Chondrocyte (in vitro differentiated cells): ENCODE measurements around the gene KCNK7. TPM values are rescaled to one million over a fixed set of nuclear protein-coding genes. Genes with fewer than 3 reads are reported as not detected.

Source experiments
- DNase-seq: peaks from one replicate; pipeline ENCODE4 v3.0.0; 2021; ENCODE audit warnings: mixed read lengths, low spot score
- H3K27ac Mint-ChIP-seq: one replicate; pipeline ENCODE4 v1.8.0; 2021; ENCODE audit warnings: mild to moderate bottlenecking, moderate library complexity, mixed read lengths; ENCODE audit not compliant: unreplicated experiment
- H3K27me3 Mint-ChIP-seq: 2 replicates; pipeline ENCODE4 v1.8.0; 2021; ENCODE audit warnings: low read depth, mixed read lengths
- H3K36me3 Mint-ChIP-seq: 2 replicates; pipeline ENCODE4 v1.8.0; 2021; ENCODE audit warnings: low read depth, mixed read lengths
- H3K4me1 Mint-ChIP-seq: 2 replicates; pipeline ENCODE4 v1.8.0; 2021; ENCODE audit warnings: low read depth, mild to moderate bottlenecking, mixed read lengths
- H3K4me3 Mint-ChIP-seq: one replicate; pipeline ENCODE4 v1.8.0; 2021; ENCODE audit warnings: mild to moderate bottlenecking, moderate library complexity, mixed read lengths; ENCODE audit not compliant: unreplicated experiment
- H3K9me3 Mint-ChIP-seq: 2 replicates; pipeline ENCODE4 v1.8.0; 2021; ENCODE audit warnings: low read depth, mixed read lengths
- CTCF ChIP-seq: fragments of 200-600 bp; sonication (generic); IDR thresholded peaks from 2 replicates; pipeline ENCODE4 v1.5.0; 2021; ENCODE audit warnings: antibody characterized with exemption, mild to moderate bottlenecking, moderate library complexity
- total RNA-seq: library from RNA; stranded (reverse); gene quantifications from 3 replicates; pipeline ENCODE4 v1.2.1, GENCODE V29; 2021

The KCNK7 gene
- total RNA-seq, 1 donor from 2014 or later = 0.22 TPM

- Mint-ChIP-seq H3K4me1 (no peaks in the 10 kb centered on the region), H3K4me3 (no peak overlapping the region), H3K27ac (no peak overlapping the region)
These were observed 34.6 kb upstream of the KCNK7 start for GRCh38 chr11:65630215-65630614.

GRCh38 chr11:65629579-65629978 is 34.0 kb upstream of the KCNK7 start:
- H3K27ac Mint-ChIP-seq = no peak overlapping the region
- no peaks in the 10 kb centered on the region for H3K4me1 Mint-ChIP-seq
- H3K9me3 Mint-ChIP-seq = no peaks in the 10 kb centered on the region
- peaks cover 13% of the 10 kb centered on the region for H3K36me3 Mint-ChIP-seq
- no peak overlapping the region for H3K4me3 Mint-ChIP-seq
- TF ChIP-seq CTCF = no peak
- no peaks in the 10 kb centered on the region for H3K27me3 Mint-ChIP-seq
- no peak for DNase-seq

More at GRCh38 chr11:65630215-65630614, 34.6 kb upstream of the KCNK7 start:
- Mint-ChIP-seq H3K36me3 (peaks cover 17% of the 10 kb centered on the region), H3K9me3 (no peaks in the 10 kb centered on the region), H3K27me3 (no peaks in the 10 kb centered on the region)
- DNase-seq = no peak
- no peak for TF ChIP-seq CTCF

DNA sequence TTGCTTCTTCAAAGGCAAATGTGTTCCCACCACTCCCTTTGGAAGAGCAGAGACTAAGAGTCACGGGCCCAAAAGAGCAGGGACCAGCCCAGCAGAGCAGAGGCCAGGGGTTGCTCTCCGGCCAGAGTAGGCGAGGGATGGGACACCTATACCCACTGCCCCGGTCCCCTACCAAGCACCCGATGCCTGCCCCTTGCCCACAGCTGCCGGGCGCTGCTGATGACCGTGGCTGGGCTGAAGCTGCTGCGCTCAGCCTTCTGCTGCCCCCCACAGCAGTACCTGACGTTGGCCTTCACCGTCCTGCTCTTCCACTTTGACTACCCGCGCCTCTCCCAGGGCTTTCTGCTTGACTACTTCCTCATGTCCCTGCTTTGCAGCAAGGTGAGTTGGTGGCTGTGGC is 31.6 kb upstream of the KCNK7 start:
- H3K27me3 Mint-ChIP-seq = no peaks in the 10 kb centered on the region
- no peaks in the 10 kb centered on the region for H3K9me3 Mint-ChIP-seq
- H3K36me3 Mint-ChIP-seq = peaks cover 18% of the 10 kb centered on the region
- no peak overlapping the region for H3K27ac Mint-ChIP-seq
- no peak for DNase-seq
- H3K4me3 Mint-ChIP-seq = no peak overlapping the region
- H3K4me1 Mint-ChIP-seq = no peaks in the 10 kb centered on the region
- TF ChIP-seq CTCF = no peak

DNA sequence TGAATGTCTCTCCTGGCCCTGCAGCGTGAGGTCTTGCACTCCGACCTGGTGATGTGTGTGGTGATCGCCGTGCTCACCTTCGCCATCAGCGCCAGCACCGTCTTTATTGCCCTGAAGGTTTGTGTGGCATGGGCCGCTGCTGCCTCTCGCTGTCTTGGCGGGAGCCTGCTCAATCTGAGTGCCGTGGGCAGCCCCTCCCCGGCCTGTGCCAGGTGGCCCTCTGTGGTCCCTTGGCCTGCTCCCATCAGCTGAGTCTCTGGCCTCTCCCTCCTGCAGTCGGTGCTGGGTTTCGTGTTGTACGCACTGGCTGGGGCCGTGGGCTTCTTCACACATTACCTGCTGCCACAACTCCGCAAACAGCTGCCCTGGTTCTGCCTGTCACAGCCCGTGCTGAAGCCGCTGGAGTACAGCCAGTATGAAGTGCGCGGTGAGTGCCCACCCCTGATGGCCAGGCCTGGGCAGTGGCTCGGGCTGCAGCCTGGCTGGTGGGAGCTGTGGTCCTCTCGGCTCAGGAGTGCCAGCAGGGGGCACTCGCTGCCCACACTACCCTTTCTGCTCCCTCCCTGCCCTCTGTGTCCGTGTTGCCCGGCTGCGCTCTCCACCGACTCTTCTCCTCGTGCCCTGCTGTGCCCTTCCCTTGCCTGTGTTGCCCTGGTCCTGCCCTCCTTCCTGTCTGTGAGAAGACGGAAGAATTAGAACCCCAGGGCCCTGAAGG is 30.2 kb upstream of the KCNK7 start:
- Mint-ChIP-seq H3K36me3 (peaks cover 18% of the 10 kb centered on the region), H3K4me1 (no peaks in the 10 kb centered on the region), H3K9me3 (no peaks in the 10 kb centered on the region), H3K27me3 (no peaks in the 10 kb centered on the region), H3K4me3 (no peak overlapping the region), H3K27ac (peak overlapping the region; percentile 12)
- TF ChIP-seq CTCF = peak; percentile 72
- DNase-seq = no peak

DNA sequence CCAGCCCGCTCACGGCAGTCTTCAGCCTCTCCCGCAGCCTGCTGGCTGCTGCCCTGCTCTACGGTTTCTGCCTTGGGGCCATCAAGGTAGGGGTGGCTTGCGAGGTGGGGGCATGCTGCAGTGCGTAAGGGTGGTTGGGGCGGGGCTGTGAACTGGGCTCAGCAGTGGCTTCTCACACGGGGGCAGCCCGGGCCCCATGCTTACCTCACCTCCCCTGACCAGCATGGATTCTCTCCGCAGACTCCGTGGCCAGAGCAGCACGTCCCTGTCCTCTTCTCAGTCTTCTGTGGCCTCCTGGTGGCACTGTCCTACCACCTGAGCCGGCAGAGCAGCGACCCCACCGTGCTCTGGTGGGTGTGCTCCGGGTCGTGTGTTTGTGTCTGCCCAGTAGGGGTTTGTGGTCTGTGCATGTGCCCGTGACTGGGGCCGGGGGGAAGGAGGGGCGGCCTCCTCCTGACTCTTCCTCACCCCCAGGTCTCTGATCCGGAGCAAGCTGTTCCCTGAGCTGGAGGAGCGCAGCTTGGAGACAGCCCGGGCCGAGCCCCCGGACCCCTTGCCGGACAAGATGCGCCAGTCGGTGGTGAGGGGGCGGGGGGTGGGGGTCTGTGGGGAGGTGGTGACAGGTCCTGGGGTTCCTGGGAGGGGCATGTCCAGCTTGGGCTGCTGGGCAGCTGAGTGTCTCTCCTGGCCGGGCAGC is 29.5 kb upstream of the KCNK7 start:
- no peak overlapping the region for H3K4me3 Mint-ChIP-seq
- no peak for TF ChIP-seq CTCF
- H3K27ac Mint-ChIP-seq = no peak overlapping the region
- no peaks in the 10 kb centered on the region for H3K4me1 Mint-ChIP-seq
- no peaks in the 10 kb centered on the region for H3K9me3 Mint-ChIP-seq
- H3K27me3 Mint-ChIP-seq = no peaks in the 10 kb centered on the region
- no peak for DNase-seq
- H3K36me3 Mint-ChIP-seq = peaks cover 17% of the 10 kb centered on the region
